ENCODE results near the gene EIF2S2. TPM values are rescaled to one million over a fixed set of nuclear protein-coding genes. Genes with fewer than 3 reads are reported as not detected.

Gene EIF2S2
- total RNA-seq, 2 experiments from 2014 or later, result 106 to 108 TPM

- Mint-ChIP-seq H3K4me3 (no peak overlapping the region), H3K9me3 (no peaks in the 10 kb centered on the region), H3K4me1 (peaks cover 7% of the 10 kb centered on the region), H3K27me3 (no peaks in the 10 kb centered on the region), H3K27ac (no peak overlapping the region), H3K36me3 (ENCODE audit: low read depth) (peaks cover 14% of the 10 kb centered on the region)
- DNase-seq, result no peak
- ChIA-PET CTCF (no interaction called here), POLR2A (no interaction called here)
Observed at GRCh38 chr20:34047010-34047687, 64.9 kb downstream of the EIF2S2 start.

DNA sequence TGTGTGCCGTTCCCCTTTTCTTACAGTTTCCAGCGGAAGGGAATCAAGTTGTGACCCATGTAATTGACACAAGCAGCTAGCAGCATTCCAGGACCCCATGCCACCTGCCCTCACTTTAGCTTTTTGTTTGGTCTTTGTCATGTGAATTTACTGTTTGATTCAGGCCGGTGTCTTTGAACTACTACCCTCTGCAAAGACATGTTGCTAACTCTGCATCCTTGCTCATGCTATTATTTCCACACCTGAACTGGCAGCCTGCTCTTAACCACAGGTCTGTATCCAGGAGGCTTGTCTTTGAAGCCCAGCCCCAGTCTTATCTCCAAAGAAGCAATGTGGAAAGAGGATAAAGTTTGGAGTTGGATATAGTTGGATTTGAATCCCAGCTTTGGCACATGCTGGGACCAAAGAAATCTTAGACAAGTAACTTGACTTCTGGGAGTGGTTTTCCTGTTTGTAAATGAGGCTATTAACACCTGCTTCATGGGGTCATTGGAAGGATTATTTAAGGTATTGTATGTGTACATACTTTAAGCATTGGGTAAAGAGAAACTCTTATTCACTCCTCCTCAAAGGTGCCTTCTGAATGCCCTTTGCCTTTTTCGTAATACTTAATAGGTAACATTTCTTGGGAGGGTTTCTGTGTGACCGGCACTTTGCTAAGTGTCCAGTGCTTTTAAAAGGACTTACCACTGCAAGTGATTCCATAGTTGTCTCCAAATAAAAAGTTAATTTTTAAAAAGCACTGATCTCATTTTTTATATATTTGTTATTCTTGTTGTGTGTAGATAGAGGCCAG is 65.9 kb downstream of the EIF2S2 start:
- no peaks in the 10 kb centered on the region for H3K9me3 Mint-ChIP-seq
- peaks cover 8% of the 10 kb centered on the region for H3K4me1 Mint-ChIP-seq
- H3K27ac Mint-ChIP-seq, result no peak overlapping the region
- ChIA-PET POLR2A (no interaction called here), CTCF (no interaction called here)
- DNase-seq, result no peak
- no peaks in the 10 kb centered on the region for H3K27me3 Mint-ChIP-seq
- H3K4me3 Mint-ChIP-seq, result no peak overlapping the region
- H3K36me3 Mint-ChIP-seq (ENCODE audit: low read depth), result peaks cover 14% of the 10 kb centered on the region

GRCh38 chr20:34045294-34045693 is 66.7 kb downstream of the EIF2S2 start:
- Mint-ChIP-seq H3K27me3 (no peaks in the 10 kb centered on the region), H3K27ac (no peak overlapping the region), H3K4me1 (peaks cover 8% of the 10 kb centered on the region), H3K4me3 (no peak overlapping the region), H3K36me3 (ENCODE audit: low read depth) (peaks cover 14% of the 10 kb centered on the region), H3K9me3 (no peaks in the 10 kb centered on the region)
- POLR2A ChIA-PET, result interaction anchor here (1.2 kb wide), 1 partner anchor 190 kb away, joined by 4 read pairs; no protein-coding TSS in a partner anchor
- no peak for DNase-seq
- CTCF ChIA-PET, result no interaction called here

DNA sequence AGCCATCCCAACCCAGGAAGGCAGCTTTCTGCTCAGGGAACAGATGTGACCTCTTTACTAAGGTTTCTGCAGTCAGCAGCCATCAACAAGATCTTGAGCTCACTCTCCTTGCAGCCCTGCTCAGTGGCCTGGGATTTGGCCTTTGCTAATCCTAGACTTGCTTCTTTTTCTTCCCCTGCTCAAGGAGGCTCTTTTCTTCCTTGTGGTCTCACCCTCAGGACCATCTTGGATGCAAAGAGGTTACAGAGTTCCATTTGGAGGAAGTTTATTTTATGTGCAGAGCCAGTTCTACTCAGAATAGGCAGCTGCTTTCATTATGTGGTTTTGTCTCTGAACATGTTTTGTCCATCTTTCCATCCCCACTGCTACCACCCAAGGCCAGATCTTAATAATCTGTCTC is 69.0 kb downstream of the EIF2S2 start:
- peaks cover 12% of the 10 kb centered on the region for H3K36me3 Mint-ChIP-seq (ENCODE audit: low read depth)

GRCh38 chr20:34042262-34042661 is 69.8 kb downstream of the EIF2S2 start:
- H3K4me1 Mint-ChIP-seq, result peaks cover 6% of the 10 kb centered on the region
- H3K27ac Mint-ChIP-seq, result no peak overlapping the region
- no peaks in the 10 kb centered on the region for H3K27me3 Mint-ChIP-seq
- H3K9me3 Mint-ChIP-seq, result no peaks in the 10 kb centered on the region
- CTCF ChIA-PET, result interaction anchor here (1.6 kb wide), 1 partner anchor 17 kb away, joined by 3 read pairs; no protein-coding TSS in a partner anchor
- H3K36me3 Mint-ChIP-seq (ENCODE audit: low read depth), result peaks cover 11% of the 10 kb centered on the region
- DNase-seq, result no peak
- POLR2A ChIA-PET, result interaction anchor here (1.0 kb wide), 1 partner anchor 49 kb away, joined by 3 read pairs; the partner anchor contains the start of gene RALY
- H3K4me3 Mint-ChIP-seq, result no peak overlapping the region

More for the DNA sequence above, 69.0 kb downstream of the EIF2S2 start:
- CTCF ChIA-PET, result interaction anchor here (1.3 to 1.6 kb wide), 2 partner anchors 18 to 21 kb away, joined by 3 read pairs; no protein-coding TSS in a partner anchor
- no peak for DNase-seq
- peaks cover 2% of the 10 kb centered on the region for H3K4me1 Mint-ChIP-seq
- no peak overlapping the region for H3K27ac Mint-ChIP-seq
- POLR2A ChIA-PET, result interaction anchor here (1.0 kb wide), 1 partner anchor 50 kb away, joined by 3 read pairs; the partner anchor contains the start of gene RALY
- H3K4me3 Mint-ChIP-seq, result no peak overlapping the region
- H3K9me3 Mint-ChIP-seq, result no peaks in the 10 kb centered on the region
- H3K27me3 Mint-ChIP-seq, result no peaks in the 10 kb centered on the region

DNA sequence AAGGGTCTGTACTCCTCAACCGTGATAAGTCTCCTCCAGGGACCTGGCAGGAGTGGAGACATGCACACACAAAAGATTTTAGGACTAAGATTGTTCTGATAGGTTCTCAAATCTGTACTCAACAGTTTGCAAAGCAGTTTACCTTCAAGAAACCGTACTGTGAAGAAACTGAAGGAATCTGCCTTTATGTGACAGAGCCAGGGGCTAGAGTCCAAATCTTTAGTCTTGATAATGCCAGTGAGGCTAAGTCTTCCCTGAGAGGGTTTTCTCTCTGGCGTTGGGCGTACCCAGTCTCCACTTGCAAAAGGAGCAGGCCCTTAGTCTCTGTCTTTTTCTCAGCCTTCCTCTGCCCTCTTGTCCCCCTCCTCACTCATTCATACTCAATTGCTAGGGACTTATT is 70.8 kb downstream of the EIF2S2 start:
- peaks cover 16% of the 10 kb centered on the region for H3K4me1 Mint-ChIP-seq

DNA sequence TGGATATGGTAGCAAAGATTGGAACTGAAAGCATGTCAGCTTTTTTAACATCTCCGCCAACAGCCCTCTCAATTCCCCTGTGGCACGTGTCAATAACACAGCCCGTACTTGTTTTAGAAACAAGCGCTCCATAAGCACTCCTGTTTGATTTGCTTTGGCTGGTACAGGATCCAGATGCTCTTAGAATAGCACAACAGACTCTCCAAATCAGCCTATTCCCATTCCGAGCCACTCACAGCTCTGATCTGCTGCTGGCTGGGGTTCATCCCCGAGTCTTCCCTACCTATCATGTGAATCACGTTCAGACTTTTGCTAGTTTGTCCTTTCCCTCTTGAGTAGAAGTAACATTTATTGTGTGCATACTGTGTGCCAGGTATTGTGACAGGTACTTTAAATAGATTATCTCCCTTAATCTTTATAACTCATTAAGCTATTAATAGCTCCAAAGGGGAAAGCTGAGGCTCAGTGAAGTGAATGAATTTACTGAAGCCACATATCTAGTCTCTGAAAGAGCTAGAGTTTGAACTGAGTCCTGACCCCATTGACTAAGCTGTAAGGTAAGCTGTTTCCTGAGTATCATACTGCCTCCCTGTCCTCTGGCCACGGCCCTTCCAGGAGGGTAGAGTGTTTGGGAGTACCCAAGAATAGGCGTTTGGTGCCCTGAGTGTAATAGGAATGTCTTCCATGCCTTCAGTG is 71.6 kb downstream of the EIF2S2 start:
- Mint-ChIP-seq H3K4me1 (peaks cover 24% of the 10 kb centered on the region), H3K27ac (no peak overlapping the region), H3K27me3 (no peaks in the 10 kb centered on the region), H3K36me3 (ENCODE audit: low read depth) (peaks cover 10% of the 10 kb centered on the region), H3K9me3 (no peaks in the 10 kb centered on the region), H3K4me3 (no peak overlapping the region)
- no peak for DNase-seq
- CTCF ChIA-PET, result no interaction called here
- POLR2A ChIA-PET, result no interaction called here

More for the DNA sequence above, 70.8 kb downstream of the EIF2S2 start:
- ChIA-PET CTCF (interaction anchor here (1.6 kb wide), 1 partner anchor 16 kb away, joined by 3 read pairs; no protein-coding TSS in a partner anchor), POLR2A (no interaction called here)
- no peaks in the 10 kb centered on the region for H3K9me3 Mint-ChIP-seq
- no peak overlapping the region for H3K4me3 Mint-ChIP-seq
- DNase-seq, result no peak
- H3K36me3 Mint-ChIP-seq (ENCODE audit: low read depth), result peaks cover 11% of the 10 kb centered on the region
- H3K27me3 Mint-ChIP-seq, result no peaks in the 10 kb centered on the region
- no peak overlapping the region for H3K27ac Mint-ChIP-seq

Other genes with a start within 250 kb of the EIF2S2 start
- 100 to 1,000 TPM; 204 to 209 TPM for gene RALY, start 118.3 kb downstream of the EIF2S2 start, total RNA-seq
- gene ASIP, start 129.2 kb upstream of the EIF2S2 start, total RNA-seq, result not detected
- gene AHCY, start 191.1 kb upstream of the EIF2S2 start, total RNA-seq, result 10 to 100 TPM; 50.5 to 53.0 TPM